Activated CD4-positive, alpha-beta T cell treated with anti-CD3 and anti-CD28 coated beads for 48 hours (primary cell): ENCODE measurements around the gene SNX8.
"Not testable (repeated sequence)": the region's sequence is repeated elsewhere in the genome, so short reads cannot be mapped to it uniquely, and the experiment has no call there.

Source experiments
- DNase-seq: peaks from one replicate; pipeline ENCODE4 v3.0.0-alpha.2; 2020

Gene SNX8

DNA sequence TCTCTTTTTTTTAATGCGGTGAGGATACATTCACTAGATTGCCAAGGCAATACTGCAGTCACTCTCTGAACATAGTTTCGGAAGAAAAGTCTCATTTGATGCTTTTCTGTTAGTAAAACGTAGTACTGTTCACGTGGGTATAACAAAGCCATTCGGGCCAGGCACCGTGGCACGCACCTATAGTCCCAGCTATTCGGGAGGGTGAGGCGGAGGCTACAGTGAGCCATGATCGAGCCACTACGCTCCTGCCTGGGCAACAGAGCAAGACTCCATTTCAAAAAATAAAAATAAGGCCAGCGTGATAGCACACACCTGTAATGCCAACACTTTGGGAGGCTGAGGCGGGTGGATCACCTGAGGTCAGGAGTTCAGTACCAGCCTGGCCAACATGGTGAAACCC is 24.6 kb downstream of the SNX8 start:
- DNase-seq, result no peak

DNA sequence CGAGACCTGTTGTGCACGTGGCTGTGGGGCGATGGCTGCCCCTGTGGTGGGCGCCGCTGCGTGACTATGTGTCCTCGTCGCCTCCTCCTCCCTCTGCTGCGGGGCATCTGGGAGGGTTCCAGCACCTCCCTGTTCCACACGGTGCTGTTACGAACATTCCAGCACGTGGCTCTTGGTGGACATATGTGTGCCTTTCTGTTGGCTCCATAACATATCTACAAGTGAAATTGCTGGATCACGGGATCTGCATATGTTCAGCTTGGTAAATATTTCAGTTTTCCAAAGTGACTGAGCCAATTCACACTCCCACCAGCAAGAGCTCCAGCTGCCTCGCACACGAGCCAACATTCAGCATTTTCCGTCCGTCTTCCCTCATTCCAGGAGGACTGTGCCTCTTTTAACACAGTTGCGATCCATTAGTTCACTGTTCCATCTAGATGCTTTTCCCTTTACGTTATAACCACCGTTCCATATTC is 25.1 kb downstream of the SNX8 start:
- DNase-seq, result no peak

DNA sequence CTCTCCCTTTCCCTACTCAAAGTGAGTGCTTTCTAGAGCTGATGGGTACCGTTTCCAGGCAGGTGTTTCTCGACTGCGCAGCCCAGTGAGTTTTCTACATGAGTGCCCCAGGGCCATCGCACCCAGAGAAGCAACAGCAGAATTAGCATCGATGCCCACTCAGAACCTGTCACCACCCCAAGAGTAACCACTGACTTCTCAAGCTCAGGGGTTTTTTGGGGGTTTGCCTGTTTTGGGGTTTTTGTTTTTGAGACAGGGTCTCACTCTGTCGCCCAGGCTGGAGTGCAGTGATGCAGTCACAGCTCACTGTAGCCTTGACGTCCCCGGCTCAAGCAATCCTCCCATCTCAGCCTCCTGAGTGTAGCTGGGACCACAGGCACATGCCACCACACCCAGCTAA is 25.7 kb downstream of the SNX8 start:
- DNase-seq, result no peak

DNA sequence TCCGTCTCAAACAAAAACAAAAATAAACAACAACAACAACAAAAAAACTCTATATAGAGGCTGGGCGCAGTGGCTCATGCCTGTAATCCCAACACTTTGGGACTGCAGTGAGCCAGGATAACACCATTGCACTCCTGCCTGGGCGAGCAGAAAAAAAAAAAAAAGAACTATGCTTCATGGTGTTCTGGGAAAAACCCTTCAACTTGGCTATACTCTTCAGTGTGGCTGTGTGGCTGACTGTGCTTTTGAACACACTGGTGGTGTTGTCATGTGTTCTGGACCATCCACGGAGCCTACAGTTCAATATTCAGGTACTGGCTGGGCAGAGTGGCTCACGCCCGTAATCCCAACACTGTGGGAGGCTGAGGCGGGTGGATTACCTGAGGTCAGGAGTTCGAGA is 26.5 kb downstream of the SNX8 start:
- DNase-seq, result no peak

DNA sequence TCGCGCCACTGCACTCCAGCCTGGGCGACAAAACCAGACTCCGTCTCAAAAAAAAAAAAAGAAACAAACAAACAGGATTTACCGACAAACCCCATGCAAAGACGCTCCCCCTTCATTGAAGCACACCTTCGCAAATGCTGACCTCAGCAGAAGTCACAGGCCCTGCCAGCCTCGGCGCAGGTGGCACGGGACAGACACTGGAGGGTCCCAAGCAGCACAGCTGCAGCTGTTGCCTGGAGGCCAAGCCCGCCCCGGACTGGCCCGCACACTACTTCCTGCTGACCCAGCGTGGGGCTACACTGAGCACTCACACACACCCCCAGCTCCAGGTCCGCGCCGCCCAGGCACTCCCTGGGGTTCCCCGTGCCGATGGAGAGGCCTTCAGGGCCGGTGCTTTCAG is 31.2 kb downstream of the SNX8 start:
- DNase-seq, result no peak

DNA sequence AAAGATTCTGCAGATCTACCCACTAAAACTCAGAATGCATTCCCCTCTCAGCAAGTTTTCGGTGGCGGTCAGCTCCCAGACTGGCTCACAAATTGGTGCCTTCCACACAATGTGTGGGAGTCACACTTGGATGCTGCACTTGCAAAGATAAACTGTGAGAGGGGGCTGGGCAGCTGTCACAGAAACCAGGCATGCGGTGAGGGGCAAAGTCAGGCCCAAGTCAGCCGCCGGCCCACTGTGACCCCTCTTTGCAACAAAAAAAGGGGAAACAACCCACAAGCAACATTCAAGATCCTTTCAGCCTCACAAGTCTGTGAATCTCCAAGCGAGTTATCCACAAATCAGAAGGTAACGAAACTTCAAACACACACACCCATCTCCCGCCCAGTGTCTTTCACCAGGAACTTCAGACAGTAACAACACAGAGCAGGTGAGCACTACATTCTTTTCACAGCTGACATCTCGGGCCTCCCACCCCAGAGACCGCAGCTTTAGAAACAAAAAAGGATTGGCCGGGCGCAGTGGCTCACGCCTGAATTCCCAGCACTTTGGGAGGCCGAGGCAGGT is 32.0 kb downstream of the SNX8 start:
- DNase-seq, result no peak

DNA sequence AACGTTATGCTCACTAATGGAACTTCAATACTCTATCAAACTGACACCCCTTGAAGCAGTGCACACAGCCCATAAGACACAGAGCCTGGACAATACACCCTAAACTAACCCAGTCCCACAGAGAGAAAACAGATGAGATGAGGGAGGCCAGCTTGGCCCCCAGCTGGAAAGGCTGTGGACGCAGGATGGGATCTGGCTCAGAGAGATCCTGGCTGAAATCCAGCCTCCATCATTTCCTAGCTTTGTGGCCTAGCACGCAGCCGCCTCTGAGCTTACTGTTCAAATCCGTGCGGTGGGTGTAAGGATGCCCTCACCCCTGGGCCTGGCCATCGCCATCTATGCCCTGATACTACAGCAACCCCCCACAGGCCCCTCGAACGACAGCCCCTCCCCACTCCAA is 32.7 kb downstream of the SNX8 start:
- no peak for DNase-seq

DNA sequence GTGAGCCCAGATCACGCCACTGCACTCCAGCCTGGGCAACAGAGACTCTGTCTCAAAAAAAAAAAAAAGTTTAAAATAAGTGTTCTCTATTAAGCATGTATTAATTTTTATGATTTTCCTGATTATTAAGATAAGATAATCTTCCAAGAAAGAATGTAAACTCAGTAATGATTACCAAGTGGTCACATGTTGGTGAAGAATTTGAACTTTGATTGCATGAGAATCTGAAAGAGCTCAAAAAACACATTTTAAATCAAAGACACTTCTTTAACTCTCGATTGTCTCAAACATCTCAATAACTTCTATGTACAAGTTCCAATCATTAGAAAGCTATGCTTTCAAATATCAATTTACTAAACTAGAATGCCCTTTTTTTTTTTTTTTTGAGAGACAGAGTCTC is 33.8 kb downstream of the SNX8 start:
- no peak for DNase-seq

DNA sequence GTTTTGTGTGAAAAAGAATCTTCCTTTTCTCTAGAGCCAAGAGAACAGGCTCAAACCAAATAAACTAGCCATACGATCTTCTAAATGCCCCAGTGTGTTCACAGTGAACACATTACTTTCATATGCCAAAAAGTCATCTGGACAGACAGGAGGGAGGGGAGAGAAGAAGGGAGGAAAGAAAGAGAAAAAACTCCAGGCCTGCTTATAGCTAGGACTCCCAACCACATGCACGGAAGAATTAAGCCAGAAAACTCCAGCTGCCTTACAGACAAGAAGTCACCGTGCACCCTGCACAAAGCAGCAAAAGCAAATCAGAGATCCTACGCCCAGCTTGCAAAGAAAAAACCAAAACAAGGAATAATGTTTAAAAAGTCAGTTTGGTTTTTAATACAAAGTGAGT is 34.3 kb downstream of the SNX8 start:
- no peak for DNase-seq

DNA sequence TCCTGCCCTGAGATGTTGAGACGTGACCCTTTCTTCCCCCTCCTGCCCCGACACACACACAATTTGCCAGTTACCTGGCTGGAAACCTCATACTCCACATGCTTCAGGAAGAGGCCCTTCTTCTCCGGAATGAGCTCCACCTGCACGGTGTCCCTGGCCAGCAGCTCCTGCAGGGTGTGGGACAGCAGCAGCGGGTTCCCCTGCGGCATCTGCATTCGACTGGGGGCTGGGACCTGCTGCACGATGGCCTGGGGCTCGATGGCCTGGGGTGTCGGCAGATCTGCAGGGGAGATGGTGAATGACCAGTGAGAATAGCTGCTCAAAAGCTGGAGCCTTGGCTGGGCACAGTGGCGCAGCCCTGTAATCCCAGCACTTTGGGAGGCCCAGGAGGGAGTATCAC is 36.2 kb downstream of the SNX8 start:
- no peak for DNase-seq

DNA sequence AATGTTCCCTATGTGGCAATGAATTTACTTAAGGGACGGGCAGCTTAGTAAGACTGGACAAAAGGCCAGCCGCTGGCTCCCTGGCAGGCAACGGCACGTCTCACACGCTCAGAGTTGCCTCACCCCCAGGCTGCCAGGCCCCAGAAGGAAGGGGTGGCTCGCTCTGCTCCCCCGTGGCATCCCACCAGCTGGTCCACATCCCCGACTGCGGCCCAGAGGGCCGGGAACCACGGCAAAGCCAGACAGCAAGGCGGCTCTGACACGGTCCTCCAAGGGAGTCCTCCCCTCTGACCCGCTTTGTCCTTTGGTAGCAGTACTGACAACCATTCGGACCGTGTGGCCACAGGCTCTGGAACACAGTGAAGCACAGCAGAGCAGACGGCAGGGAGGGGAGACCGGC is 38.1 kb downstream of the SNX8 start:
- no peak for DNase-seq

DNA sequence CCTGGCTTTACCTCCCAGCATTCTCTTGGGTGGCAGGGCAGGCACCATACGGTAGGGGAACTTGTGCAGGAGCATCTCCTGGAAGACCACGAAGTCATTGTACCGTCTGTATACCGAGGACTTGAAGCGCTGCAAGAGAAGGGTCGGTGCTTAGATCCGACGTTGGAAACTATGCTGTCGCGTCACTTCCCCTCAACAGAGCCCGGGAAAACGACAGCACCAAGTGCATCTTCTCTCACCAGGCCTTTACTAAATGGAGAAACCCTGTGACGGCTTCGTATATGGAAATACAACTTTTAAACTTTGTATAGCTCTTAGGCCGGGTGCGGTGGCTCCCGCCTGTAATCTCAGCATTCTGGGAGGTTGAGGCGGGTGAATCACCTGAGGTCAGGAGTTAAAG is 39.1 kb downstream of the SNX8 start:
- DNase-seq, result no peak

DNA sequence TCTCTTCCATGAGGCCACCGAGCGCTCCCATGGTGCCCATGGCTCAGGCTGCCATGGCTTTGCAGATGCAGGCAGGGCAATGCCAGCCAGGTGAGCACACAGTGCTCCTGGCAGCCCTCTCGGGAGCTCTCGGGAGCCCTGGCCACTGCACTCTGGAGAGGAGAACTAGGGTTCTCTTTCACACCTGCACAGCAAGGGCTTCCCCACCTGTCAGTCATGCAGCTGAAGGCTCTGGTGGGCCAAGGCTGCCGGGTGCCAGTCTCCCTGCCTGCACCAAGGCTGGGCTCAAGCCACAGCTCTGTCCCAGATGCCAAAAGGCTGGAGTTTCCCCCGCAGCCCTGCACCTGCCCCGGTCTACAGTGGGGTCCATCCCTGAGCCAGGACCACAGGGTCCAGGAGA is 39.6 kb downstream of the SNX8 start:
- no peak for DNase-seq

DNA sequence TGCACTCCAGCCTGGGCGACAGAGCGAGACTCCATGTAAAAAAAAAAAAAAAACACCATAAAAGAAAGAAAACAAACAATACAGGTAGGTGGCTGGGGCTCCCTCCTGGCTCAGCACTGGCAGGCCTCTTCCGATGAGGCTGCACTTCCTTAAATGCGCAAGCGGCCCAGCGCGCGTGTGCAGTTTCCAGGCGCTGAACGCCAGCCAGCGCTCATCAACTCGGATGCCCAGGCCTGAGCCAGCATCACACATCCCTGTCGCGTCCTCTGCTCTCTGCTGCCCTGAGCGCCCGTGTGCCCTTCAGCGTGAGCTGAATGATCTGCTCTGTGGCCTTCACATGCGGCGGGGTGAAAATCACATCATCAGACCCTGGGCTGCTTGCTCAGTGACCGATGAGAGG is 40.4 kb downstream of the SNX8 start:
- no peak for DNase-seq

DNA sequence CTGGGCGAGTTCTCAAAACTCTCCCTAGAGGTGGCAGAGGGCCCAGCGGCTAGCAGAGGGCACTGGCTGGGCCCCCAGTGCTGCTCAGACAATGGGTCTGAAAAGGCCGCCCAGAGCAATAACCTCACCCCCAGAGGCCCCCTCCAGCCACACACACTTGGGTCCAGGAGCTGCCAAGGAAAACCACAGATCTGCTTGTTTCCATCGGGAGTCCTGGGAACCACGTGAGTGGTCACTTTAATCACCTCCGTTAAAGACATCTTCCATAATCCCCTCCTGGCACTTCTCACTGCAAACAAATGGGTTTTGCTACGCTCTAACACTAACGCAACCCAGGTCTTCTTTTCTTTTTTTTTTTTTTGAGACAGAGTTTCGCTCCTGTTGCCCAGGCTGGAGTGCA is 42.2 kb downstream of the SNX8 start:
- no peak for DNase-seq

DNA sequence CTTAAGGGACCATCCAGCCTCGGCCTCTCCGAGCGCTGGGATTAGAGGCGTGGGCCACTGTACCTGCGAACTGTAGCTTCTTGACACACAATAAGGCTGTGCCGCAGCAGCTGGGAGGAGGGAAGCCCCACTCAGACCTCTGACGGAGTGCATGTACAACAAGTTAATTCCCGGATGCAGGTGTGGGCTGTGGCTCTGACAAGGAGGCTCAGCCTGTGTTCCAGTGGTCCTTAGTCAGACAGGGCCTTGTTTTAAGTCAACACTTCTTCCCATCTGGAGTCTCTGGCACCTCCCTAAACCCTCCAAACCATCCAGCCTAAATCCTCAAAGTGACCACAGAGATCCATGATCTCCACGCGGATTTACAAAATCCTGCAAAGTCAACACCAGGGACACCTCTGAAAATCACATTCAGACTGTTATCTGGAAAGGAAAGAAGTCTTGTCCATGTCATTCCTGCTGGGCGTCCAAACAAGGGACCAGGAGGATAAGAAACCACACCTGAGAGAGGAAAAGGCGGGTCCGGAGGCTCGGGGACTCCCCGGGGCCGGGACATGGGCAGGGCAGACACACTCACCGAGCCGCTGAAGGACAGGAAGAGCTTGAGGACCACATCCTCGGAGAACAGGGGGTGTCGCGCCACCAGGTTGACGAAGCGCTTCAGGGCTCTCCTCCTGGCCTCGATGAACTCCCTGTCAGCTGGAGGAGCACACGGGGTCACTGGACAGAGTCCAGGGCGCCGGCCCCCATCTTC is 42.8 kb downstream of the SNX8 start:
- DNase-seq, result no peak

DNA sequence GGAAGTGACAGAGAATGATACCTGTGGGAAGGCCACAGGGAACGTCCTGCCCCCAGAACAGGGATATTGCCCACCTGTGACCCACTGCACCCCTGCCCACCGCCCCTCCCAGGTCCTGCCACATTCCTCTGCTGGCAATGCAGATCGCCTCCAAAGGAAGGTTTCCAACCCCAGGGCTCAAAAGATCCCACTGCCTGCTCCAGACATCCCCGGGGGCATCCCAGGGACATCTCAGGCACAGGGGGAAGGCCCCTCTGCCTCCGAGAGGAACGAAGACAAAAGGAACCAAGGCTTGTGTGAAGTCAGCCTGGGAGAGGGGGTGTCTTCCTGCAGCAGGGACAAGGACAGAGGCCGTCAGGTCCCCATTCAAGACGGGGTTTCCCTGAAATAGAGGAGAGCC is 43.7 kb downstream of the SNX8 start:
- DNase-seq, result no peak

DNA sequence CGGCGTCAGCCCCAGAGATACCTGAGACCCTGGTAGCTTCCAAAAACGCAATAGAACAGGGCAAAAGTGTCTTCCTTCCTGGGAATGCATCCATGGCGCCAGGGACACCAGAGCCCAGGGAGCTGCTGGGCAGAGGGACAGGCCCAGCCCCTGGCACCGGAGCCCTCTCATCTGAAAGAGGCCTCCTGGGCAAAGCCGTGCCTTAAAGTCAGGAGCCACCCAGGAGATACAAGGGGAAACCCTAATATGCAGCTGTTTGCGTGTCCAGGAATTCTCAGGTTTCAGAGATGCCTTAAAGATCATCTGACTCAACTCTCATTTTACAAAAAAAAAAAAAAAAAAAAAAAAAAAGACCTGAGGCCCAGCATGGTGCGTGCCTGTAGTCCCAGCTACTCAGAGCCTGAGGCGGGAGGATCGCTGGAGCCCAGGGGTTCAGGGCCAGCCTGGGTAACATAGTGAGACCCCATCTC is 44.2 kb downstream of the SNX8 start:
- DNase-seq, result no peak

DNA sequence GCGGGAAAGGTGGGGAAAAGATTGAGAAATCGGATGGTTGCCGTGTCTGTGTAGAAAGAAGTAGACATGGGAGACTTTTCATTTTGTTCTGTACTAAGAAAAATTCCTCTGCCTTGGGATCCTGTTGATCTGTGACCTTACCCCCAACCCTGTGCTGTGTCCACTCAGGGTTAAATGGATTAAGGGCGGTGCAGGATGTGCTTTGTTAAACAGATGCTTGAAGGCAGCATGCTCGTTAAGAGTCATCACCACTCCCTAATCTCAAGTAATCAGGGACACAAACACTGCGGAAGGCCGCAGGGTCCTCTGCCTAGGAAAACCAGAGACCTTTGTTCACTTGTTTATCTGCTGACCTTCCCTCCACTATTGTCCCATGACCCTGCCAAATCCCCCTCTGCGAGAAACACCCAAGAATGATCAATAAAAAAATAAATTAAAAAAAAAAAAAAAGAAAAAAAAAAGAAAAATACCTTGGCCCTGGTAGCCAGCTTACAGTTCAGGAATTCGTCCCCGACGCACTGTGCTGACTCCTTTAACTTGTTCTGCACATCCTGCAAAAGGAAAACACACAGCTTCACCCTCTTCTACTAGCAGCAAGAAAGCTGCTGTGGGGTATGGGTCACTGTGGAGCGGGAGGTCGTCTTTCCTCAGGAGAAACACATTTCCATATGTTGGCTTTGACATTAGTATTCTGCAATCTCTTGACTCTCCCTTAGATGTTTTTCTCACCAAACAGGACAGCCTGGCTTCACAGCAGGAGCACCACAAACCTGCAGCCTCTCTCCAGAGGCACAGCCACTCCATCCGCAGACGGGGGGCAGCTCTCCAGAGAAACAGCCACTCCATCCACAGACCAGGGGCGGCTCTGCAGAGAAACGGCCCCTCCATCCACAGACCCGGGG is 44.9 kb downstream of the SNX8 start:
- not testable (repeated sequence) for DNase-seq

DNA sequence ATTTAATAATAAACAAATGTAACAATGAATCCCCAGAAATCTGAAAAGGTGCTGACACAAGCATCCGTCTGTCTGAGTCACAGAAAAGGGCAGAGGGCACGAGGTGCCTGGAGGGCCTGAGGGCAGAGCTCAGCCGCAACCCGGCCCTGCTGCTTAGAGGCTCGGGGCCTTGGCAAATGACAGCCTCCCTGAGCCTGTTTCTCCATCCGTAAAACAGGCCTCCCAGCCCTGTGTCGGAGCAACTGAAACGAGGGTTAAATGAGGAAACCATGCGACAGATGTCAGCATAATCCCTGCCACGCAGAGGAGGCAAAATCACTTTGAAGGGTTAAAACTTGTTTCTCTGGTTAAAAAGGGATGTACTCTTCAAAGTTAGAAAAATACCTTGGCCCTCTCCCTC is 47.3 kb downstream of the SNX8 start:
- no peak for DNase-seq

DNA sequence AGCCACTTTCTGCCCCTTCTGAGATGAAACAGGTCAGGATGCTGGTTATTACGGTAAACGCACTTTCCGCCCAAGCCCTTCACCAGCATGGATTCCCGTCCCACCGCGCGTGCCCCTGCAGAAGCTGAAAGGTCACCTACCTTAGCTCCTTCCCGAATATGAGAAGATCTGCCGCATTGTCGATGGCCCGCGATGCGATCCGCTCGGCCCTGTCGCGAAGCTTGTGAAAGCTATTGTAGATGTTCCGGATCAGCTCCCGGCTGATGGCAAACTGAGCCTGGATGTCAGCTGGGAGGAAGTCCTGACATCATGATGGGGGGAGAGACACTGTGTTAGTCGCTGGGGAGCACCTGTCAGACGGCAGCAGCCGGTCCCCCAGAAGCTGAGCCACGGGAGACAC is 50.1 kb downstream of the SNX8 start:
- no peak for DNase-seq

DNA sequence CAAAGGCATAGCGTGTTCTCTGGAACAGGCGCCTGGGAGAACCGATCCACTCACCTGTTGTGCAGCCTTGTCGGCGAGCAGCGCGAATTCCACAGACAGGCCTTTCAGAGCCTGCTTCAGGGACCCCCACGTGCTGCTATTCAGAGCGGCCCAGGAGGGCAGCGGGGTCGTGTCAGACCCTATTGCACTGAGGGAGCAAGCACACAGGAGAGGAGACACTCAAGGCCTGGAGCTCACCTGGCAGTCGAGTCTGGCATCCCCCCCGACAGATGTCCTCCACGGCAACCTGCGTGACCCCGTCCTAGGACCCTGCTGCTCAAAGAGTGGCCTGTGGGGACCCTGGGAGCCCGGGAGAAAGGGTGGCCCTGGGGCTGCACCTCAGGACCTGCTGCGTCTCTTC is 51.1 kb downstream of the SNX8 start:
- no peak for DNase-seq

DNA sequence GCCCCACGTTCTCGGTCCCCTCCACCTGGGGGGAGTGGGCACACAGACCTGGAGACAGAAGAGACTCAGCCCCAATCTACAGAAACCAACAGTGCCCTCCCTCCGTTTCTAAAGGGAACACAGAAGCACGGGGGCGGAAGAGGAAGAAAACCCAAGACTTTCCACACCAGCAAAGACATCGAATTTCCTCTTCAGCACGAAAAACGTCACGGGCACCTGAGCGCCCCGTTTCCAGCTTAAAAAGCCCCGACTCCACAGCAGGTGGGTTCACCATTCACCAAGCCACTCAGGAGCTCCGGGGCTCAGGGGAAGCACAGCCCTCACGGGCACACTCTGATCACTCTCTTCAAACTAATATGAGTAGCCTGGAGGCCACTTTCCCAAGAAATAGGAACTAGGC is 52.6 kb downstream of the SNX8 start:
- DNase-seq, result no peak

DNA sequence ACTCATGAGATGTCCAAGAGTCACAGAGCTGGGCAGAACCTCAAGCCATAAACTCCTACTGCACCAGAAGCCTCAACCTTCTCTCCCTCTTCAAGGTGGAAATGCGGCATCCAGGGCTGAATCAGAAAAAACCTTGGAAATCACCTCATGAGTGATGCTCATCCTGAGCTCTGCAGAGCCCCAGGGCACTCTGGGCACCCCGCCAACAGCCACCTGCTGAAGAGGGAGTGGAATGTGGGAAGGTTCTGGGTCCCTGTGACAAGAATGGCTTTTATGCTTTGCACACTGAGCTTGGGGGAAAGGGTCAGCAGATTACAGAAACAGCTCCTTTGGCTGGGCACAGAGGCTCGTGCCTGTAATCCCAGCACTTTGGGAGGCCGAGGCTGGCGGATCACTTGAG is 53.4 kb downstream of the SNX8 start:
- DNase-seq, result no peak
